PC-3 (cell line): Measurements from ENCODE around the gene CLSTN1. TPM values are rescaled to one million over a fixed set of nuclear protein-coding genes. Genes with fewer than 3 reads are reported as not detected.

Experiments
- ATAC-seq: fragments of 200-7000 bp; cut with Tn5 transposase; 2 replicates; pipeline ENCODE4 v1.9.1; 2020; ENCODE audit warnings: mild to moderate bottlenecking, moderate library complexity
- BruUV-seq: library from RNA; stranded (reverse); fragments of 400-500 nt; replicated peaks from 2 replicates; lab custom pipeline; 2021; lab: Mats Ljungman, UMichigan
- CTCF ChIA-PET: fragments of 300-600 bp; sonication (Branson Sonifier 250); formaldehyde crosslinking; loops from one replicate; lab custom pipeline; 2022; ENCODE audit warnings: antibody characterized with exemption; lab: Charles Lee
- POLR2A ChIA-PET: fragments of 300-600 bp; sonication (Branson Sonifier 250); formaldehyde crosslinking; loops from one replicate; lab custom pipeline; 2022; ENCODE audit warnings: antibody characterized with exemption; ENCODE audit not compliant: unreplicated experiment; lab: Charles Lee
- DNase-seq: peaks from one replicate; pipeline ENCODE4 v3.0.0-alpha.2; 2015
- H2AFZ ChIP-seq: fragments of 300-600 bp; sonication (generic); 2 replicates; pipeline ENCODE4 v1.6.0; 2016; ENCODE audit warnings: antibody characterized with exemption, low read length
- H3F3A ChIP-seq: fragments of 300-600 bp; sonication (generic); one replicate; pipeline ENCODE4 v1.6.0; 2017; ENCODE audit warnings: antibody characterized with exemption, low read length, control low read depth, mild to moderate bottlenecking; ENCODE audit not compliant: unreplicated experiment
- H3K27ac ChIP-seq: fragments of 300-600 bp; sonication (generic); 2 replicates; pipeline ENCODE4 v1.5.1; 2016; ENCODE audit warnings: mild to moderate bottlenecking, low read length
- H3K27me3 ChIP-seq: fragments of 300-600 bp; sonication (generic); 2 replicates; pipeline ENCODE4 v1.6.1; 2016; ENCODE audit warnings: low read length, mixed read lengths
- H3K36me3 ChIP-seq: fragments of 300-600 bp; sonication (generic); 2 replicates; pipeline ENCODE4 v1.6.1; 2016; ENCODE audit warnings: low read depth, mixed run types, low read length, mixed read lengths
- H3K4me1 ChIP-seq: fragments of 300-600 bp; sonication (generic); 2 replicates; pipeline ENCODE4 v1.5.1; 2016; ENCODE audit warnings: low read length; ENCODE audit not compliant: insufficient read depth
- H3K4me2 ChIP-seq: fragments of 300-600 bp; sonication (generic); 2 replicates; pipeline ENCODE4 v1.6.0; 2016; ENCODE audit warnings: low read length
- H3K4me3 ChIP-seq: fragments of 300-600 bp; sonication (generic); 2 replicates; pipeline ENCODE4 v1.5.1; 2016; ENCODE audit warnings: mild to moderate bottlenecking, low read length, mixed read lengths
- H3K79me2 ChIP-seq: fragments of 300-600 bp; sonication (generic); 2 replicates; pipeline ENCODE4 v1.6.1; 2017; ENCODE audit warnings: low read length, mixed read lengths
- H3K9ac ChIP-seq: fragments of 300-600 bp; sonication (generic); 2 replicates; pipeline ENCODE4 v1.6.0; 2016; ENCODE audit warnings: mild to moderate bottlenecking, low read length
- H3K9me2 ChIP-seq: fragments of 300-600 bp; sonication (generic); replicated peaks from 2 replicates; pipeline ENCODE4 v1.6.1; 2016; ENCODE audit warnings: mixed run types, low read length, mixed read lengths
- H3K9me3 ChIP-seq: fragments of 300-600 bp; sonication (generic); 2 replicates; pipeline ENCODE4 v1.6.1; 2016; ENCODE audit warnings: low read length, mixed read lengths
- H4K20me1 ChIP-seq: fragments of 300-600 bp; sonication (generic); 2 replicates; pipeline ENCODE4 v1.6.1; 2016; ENCODE audit warnings: low read length, mixed read lengths
- EZH2 ChIP-seq: fragments of 300-600 bp; sonication (generic); IDR thresholded peaks from one replicate; pipeline ENCODE4 v1.6.1; 2017; ENCODE audit warnings: antibody characterized with exemption, mild to moderate bottlenecking, low read length; ENCODE audit not compliant: unreplicated experiment
- EZH2phosphoT487 ChIP-seq: fragments of 300-600 bp; sonication (generic); IDR thresholded peaks from 2 replicates; pipeline ENCODE4 v1.6.1; 2018; ENCODE audit warnings: mild to moderate bottlenecking, antibody characterized with exemption, low read length, borderline replicate concordance
- intact Hi-C: fragments of 100-400 bp; cut with micrococcal nuclease; formaldehyde crosslinking; loops from 2 replicates; pipeline ENCODE4 v1.9.0; 2023
- total RNA-seq: library from RNA; depleted of rRNA; stranded (reverse); fragments of >200 nt; gene quantifications from 2 replicates; pipeline ENCODE4 v1.2.3, GENCODE V29; 2014
- TF ChIP-seq, protein P1 (sequence below): fragments of 300-600 bp; sonication (generic); conservative IDR thresholded peaks from 2 replicates; pipeline ENCODE4 v1.5.1; 2017; ENCODE audit warnings: antibody characterized with exemption, low read depth, mild to moderate bottlenecking, low read length

Gene CLSTN1
- total RNA-seq, 1 experiment from 2014 or later = 98.3 TPM

GRCh38 chr1:9852410-9853248 is 28.9 kb upstream of the CLSTN1 start:
- ATAC-seq (no peak), DNase-seq (no peak)
- TF ChIP-seq, protein P1, sequence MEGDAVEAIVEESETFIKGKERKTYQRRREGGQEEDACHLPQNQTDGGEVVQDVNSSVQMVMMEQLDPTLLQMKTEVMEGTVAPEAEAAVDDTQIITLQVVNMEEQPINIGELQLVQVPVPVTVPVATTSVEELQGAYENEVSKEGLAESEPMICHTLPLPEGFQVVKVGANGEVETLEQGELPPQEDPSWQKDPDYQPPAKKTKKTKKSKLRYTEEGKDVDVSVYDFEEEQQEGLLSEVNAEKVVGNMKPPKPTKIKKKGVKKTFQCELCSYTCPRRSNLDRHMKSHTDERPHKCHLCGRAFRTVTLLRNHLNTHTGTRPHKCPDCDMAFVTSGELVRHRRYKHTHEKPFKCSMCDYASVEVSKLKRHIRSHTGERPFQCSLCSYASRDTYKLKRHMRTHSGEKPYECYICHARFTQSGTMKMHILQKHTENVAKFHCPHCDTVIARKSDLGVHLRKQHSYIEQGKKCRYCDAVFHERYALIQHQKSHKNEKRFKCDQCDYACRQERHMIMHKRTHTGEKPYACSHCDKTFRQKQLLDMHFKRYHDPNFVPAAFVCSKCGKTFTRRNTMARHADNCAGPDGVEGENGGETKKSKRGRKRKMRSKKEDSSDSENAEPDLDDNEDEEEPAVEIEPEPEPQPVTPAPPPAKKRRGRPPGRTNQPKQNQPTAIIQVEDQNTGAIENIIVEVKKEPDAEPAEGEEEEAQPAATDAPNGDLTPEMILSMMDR = no peak
- TF ChIP-seq EZH2phosphoT487 (no peak), EZH2 (no peak)
- Histone ChIP-seq H3K79me2 (no peaks in the 10 kb centered on the region), H3K4me1 (no peaks in the 10 kb centered on the region), H3K9me3 (0 out of 2 replicates have a peak, but pooled peaks cover 3% of the 10 kb centered on the region), H4K20me1 (no peaks in the 10 kb centered on the region), H3K9ac (no peak overlapping the region), H3K36me3 (peaks cover 13% of the 10 kb centered on the region), H2AFZ (no peak overlapping the region), H3F3A (no peaks in the 10 kb centered on the region), H3K27me3 (no peaks in the 10 kb centered on the region), H3K9me2 (no peaks in the 10 kb centered on the region), H3K27ac (no peak overlapping the region), H3K4me2 (no peak overlapping the region), H3K4me3 (no peak overlapping the region)
- no TSS peak for BruUV-seq
- ChIA-PET CTCF (interaction anchor here (1.1 kb wide), 1 partner anchor 27 kb away, joined by 4 read pairs; no protein-coding TSS in a partner anchor), POLR2A (no interaction called here)
- intact Hi-C loops = no loop called here

DNA sequence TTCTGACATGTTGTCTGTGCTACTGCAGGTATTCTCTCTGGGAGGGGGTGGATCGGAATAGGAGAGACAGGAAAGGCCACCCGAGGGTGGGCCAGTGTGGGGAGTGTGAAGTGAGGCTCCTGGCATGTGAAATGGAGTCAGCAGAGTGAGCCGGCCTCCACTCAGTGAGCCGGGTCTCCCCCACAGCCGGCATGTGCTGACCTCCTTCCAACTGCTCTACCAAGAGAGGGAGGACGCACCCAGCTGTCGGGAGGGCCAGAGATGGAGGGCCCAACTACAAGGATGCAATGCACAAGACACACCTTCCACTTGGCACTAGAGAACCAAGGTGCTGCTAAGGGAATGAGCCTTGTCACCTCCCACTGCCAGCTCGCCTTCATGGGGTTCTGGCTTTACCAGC is 28.2 kb upstream of the CLSTN1 start:
- Histone ChIP-seq H3K4me2 (no peak overlapping the region), H3K27me3 (no peaks in the 10 kb centered on the region), H3F3A (no peaks in the 10 kb centered on the region), H2AFZ (no peak overlapping the region), H3K9me2 (no peaks in the 10 kb centered on the region), H3K4me1 (no peaks in the 10 kb centered on the region), H3K4me3 (no peak overlapping the region), H3K9ac (no peak overlapping the region), H3K79me2 (no peaks in the 10 kb centered on the region), H3K36me3 (peaks cover 13% of the 10 kb centered on the region), H4K20me1 (no peaks in the 10 kb centered on the region), H3K27ac (no peak overlapping the region), H3K9me3 (0 out of 2 replicates have a peak, but pooled peaks cover 3% of the 10 kb centered on the region)
- TF ChIP-seq EZH2 (no peak), EZH2phosphoT487 (no peak)
- TF ChIP-seq, protein P1 = no peak
- ChIA-PET CTCF (no interaction called here), POLR2A (no interaction called here)
- DNase-seq (no peak), ATAC-seq (no peak)
- no TSS peak for BruUV-seq
- intact Hi-C loops = no loop called here
